HG03196 (cell line): ENCODE results near the gene PDCD1.
"Not testable (repeated sequence)": the region's sequence is repeated elsewhere in the genome, so short reads cannot be mapped to it uniquely, and the experiment has no call there.

Experiments
- ATAC-seq: cut with Tn5 transposase; IDR thresholded peaks from one replicate; pipeline ENCODE4 v1.9.1; 2021; ENCODE audit not compliant: unreplicated experiment

The PDCD1 gene

DNA sequence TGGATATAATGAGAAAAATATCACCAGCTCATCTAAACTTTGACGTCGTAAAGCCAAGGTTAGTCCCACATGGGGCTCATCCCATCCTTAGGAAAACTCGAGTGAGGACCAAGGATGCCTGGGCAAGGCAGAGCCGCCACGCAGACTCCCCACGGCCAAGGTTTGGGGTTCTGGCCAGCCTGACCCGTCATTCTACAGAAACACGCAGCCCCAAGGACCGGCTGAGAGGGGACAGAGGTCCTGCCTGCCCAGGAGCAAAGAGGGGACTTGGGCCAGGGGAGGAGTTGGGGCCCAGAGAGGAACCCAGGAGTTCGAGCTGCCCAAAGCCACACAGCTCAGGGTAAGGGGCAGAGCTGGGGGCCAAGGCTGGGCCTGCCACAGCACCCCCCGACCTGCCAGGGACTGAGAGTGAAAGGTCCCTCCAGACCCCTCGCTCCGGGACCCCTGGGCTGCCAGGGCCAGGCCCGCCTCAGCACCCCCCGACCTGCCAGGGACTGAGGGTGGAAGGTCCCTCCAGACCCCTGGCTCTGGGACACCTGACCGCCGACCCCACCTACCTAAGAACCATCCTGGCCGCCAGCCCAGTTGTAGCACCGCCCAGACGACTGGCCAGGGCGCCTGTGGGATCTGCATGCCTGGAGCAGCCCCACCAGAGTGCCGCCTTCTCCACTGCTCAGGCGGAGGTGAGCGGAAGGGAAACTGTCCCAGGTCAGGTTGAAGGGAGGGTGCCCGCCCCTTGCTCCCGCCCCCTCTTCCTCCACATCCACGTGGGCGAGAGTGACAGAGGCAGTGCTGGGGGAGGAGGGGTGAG lies at the start of gene PDCD1:
Gene PDCD1 (minus strand): TSS at position 689 of the 811 bp plus-strand sequence. CDS start 56 bp downstream, at position 633.
- peak; percentile 34 for ATAC-seq

DNA sequence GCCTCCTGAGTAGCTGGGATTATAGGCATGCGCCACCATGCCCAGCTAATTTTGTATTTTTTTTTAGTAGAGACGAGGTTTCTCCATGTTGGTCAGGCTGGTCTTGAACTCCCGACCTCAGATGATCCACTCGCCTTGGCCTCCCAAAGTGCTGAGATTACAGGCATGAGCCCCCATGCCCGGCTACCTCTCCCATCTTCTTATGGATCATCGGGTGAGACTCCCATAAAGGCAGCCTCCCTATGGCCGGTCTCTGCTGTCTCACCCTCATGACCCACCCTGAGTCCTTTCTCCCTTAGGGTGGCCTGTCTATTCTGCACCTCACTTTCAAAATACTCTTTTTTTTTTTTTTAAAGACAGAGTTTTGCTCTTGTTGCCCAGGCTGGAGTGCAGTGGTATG lies 49.1 kb upstream of the PDCD1 start:
- ATAC-seq: not testable (repeated sequence)

DNA sequence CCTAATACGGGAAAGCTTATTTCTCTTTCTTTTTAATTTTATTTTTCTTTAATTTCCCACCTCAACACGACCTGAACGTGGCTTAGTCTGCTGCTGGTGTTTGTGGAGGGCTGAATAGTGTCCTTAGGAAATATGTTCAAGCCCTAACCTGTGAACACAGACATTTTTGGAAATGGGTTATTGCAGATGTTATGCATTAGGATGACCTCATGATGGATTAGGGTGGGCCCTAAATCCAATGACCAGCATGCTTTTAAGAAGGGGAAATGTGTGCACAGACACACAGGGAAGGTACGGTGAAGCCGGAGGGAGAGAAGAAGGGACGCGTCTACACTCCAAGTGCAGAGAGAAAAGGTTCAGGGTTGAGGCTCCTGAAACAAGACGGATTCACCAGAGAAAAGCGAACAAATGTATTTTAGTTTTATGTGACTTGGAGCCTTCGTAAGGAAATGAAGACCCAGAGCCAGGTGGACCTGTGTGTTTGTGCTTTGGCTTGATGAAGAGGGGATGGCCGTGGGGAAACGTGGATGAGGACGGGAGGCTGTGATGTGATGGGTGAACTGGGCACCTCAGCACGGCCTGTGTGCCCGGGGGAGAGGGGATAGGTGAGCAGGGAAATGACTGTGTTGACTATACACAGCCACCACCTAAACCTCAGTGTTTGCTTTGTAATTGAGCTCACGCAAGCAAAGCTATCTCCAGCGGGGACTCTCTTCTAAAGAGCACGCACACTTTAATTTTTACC lies 48.3 kb upstream of the PDCD1 start:
- no peak for ATAC-seq

DNA sequence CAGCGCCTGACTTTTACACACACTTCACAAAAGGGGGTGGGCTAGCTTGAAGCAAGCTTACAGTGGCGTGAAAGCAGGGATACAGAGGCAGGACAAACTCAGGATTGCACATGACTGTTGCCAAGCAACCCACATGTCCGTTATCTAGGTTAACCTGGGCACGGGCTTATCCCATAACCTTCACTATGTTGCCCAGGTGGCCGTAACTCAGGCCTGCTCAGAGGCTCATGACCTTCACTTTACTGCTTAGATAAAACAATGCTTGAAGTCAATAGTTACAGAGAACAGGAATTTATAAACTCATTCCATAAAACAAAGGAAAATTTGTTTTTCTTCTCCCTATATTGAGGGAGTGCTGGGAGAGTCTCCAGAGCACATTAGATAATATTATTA lies 47.7 kb upstream of the PDCD1 start:
- not testable (repeated sequence) for ATAC-seq

DNA sequence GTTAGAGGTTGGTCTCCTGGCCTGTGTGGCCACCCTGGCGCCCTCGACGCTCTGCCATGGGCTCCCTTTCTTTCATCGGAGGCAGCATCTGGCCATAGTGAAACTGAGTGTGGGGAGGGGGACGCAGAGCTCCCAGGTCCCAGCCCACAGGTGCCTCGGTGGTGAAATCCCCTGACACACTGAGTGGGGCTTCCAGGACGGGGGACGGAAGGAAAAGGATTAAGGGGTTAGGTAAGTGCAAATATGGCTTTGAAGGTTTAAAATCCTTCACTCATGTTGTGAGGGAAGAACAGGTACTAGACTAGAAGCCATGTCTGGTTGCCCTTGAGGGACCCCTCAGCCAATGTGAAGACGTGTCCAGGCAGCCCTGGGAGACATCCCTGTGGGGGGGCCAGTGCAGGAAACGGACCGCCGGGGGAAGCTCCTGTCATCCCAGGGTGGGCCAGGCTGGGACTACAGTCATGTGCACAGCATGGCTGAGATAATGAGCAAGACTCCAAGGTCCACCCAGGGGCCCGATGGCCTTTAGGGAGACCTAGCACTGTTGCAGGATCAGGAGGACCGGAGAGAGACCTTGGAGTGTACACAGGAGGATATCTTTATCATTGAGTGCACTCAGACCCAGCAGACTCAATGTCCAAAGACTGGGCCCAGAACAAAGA lies 47.2 kb upstream of the PDCD1 start:
- ATAC-seq: no peak

DNA sequence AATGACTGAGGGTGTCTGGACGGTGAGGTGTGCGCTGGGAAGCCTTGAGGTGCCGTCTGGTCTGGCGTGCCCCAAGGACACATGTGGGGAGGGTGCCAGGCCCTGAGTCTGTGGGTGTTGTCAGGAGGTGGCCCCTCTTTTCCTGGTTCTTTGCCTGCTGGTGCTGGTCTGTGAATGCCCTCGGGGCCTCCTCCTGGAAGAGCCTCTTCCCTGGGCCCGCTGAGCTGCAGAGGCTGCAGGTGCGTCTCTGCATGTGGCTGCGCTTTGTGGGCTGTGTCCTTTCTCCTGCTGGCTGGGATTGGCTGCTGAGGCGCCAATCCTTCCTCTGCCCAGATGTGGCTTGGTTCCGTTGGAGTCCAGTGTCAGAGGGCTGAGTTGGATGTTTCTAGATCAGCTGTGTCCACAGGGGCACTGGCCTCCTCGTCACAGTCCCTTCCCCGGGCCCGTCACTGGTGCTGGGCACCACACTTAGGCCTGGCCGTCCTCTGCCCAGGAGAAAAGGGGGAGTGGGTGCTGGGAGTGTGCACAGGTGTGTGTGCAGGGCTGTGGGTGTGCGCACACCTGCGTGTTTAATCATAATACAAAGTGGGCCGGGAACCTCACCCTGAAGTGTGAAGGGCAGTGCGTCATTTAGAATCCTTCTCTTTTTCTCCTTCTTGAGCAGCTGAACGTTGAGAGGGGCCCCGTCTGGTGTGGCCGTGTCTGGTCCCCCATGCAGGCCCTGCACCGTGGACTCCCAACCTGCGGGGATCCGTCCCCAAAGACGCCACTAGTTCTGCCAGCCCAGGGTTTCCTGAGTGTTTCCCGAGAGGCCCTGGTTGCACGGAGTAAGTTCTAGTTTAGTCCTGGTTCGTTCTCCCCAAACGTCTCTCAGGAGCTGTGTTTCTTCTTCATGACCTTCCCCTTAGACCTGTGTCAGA lies 46.4 kb upstream of the PDCD1 start:
- no peak for ATAC-seq

DNA sequence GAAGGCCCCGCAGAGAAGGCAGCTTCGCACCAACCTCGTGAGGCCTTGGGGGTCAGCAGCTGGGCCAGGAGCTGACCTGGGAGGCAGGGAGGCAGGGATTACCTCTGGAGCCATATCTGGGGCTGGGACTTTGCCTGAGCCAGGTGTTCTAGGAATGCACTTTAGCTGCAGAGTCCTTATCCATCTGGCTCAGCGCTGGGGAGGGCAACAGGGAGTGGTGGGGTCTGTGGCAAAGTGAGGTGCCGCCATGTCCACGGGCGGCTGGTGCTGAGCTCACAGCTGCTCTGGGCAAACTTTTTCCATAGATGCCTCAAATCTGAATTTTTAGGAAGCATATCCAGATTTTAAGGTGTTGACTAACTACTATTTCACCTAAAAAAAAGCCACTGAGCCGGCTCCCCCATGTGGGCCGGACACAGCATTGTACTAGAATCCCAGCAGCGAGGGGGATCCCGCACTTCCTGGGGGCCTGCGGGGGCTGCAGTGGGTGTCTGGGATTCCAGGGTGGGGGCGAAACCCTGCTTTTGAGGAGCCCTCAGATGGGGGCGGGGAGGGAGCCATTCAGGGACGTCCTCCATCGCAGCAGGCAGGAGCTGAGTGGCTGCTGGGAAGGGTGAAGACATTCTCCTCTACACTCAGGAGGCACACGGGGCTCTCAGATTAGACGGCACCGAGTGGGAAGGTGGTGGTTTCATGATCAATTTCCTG lies 45.5 kb upstream of the PDCD1 start:
- ATAC-seq: no peak

DNA sequence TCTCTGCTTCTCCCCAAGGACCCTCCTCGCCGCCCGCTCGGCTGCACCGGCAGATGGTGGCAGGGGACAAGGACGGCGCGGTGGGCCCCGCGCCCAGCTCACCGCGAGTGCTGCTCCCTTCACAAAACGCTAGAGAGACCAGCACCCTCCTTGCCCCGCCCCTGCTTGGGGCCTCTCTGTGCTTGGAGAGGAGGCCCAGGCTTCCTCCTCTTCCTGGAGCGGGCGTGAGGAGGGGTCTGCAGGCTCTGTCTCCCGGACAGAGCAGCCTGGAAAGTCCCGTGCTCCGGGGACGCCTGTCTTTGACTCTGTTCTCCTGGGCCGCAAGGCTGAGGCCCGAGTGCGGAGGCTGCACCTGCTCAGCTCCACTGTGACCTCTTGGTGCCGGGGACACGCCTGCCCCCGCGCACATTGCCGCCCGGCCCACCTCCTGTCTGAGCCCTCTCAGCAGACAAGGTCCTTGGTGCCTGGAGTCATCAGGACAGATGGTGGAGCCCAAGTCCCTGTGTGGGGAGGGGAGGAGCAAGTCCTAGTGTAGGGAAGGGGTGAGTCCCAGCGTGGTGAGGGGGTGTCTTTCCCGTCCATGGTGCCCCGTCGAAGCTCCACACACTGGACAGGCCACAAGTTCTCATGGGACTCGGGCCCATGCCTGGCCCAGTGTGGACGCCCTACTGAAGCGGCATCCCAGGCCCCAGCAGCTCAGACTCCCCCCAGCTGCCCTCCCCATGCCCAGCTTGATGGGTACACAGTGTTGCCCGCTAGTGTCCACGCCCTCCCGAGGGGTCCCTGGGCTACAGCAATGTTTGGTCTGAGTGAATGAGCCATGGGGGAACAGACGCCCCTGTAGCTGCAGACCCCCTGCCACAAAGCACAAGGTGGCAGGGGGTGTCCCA lies 44.7 kb upstream of the PDCD1 start:
- ATAC-seq: no peak

DNA sequence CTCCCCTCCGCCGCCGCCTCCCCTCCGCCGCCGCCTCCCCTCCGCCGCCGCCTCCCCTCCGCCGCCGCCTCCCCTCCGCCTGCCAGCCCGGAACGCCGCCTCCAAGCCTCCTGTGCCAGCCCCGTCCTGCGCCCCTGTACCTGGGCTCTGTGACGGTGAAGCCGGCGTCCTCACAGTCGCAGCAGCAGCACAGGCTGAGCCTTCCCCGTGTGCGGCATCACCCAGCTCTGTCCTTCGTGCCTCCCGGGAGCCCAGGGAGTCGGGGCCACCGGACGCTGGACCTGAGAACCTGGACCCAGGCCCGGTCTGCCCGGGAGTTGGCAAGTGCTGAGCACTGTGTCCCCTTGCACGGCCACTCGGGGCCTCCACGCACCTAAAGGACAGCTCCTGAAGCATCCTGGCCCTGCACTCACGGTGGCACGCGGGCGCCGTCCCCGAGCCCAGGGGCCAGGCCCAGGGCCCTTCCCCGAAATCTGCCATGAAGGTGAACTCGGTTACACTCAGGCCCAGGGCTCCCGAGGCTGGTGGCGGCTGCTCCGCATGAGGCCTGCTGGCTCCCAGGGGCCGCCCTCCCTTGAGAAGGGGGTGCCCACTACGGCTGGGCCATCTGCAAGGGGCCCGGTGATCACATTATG lies 43.8 kb upstream of the PDCD1 start:
- ATAC-seq: no peak

DNA sequence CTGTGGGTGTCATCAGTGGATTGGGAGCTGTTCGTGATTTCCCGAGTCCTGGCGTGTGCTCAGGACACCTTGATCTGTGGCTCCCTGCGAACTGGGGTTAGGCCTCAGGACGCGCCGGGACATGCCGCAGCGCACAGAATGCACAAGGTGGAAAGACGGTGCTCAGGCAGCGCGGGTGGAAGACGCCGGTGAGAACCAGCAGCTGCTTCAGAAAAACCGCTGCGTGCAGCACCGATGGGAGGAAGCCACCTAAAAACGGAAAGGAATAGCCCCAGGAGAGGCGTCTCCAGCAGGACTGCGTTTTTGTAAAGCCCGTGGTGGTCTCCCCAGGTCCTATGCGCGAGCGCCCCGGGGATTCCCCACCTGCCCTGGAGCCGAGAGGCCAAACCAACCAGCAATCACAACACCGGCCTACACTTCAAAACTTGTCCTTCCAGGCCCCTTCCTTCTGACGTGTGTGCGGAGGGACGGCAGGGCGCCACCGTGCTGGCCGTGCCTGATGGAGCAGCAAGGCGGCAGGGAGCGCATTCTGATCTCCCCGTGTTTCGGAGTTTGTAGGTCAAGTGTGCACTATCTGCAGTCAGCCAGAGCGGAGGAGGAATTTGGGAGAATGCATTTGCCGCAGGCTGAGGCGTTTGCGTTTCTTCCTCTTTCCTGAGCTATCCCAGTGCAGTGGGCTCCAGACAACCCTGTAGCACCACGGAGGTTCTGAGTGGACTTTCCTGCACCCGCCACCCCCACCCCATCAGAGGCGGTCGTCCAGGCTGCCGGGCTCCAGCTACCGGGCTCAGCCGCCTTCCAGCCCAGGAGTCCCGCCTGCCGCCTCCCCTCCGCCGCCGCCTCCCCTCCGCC lies 43.0 kb upstream of the PDCD1 start:
- no peak for ATAC-seq

DNA sequence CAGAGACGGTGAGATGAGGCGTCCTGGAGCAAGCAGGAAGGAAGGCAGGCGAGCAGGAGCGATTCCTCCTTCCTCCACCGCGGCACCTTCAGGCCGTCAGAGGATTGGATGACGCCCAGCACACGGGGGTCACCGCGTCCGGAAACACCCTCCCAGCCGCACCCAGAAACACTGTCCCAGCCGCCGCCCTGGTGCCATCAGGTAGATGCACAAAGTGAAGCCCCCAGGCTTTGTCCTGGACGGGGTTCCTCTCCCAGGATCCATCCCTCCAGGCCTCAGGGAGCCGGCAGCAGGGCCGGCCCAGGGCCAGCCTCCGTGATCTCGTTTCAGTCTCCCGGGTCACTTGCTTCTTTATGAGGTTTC lies 42.3 kb upstream of the PDCD1 start:
- ATAC-seq: no peak

DNA sequence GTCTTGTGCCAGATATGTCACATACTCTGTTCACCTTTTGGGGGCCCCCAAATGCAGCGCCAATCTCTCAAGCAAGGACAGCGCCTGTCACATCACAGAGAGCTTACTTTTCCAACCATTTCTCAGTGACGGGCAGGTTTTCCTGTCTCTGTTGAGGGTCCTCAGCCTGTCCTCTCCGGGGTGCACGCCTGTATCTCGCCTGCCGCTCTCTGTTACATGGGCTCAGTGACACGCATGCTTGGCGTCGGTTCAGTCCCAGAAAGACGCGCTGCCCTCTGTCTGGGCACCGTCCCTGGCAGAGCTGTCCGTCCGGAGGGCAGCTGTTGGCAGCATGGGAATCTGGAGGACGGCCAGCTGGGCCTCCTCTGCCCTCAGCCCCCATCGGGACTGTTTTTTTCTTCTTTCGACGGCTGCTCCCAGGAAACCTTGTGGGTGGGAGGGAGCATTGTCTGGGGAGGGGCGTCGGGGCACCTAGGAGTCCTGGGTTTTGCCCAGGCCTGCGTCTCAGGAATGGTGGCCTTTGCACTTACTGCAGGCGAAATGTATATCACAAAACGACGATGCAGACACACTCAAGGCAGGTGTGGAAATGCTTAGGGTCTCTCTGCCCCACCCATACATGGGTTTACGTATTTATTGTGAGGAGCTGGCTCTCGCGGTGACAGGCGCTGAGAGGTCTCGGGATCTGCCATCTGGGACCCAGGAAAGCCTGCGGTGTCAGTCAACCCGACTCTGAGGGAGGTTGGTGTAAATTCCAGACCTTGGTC lies 41.7 kb upstream of the PDCD1 start:
- ATAC-seq: no peak

DNA sequence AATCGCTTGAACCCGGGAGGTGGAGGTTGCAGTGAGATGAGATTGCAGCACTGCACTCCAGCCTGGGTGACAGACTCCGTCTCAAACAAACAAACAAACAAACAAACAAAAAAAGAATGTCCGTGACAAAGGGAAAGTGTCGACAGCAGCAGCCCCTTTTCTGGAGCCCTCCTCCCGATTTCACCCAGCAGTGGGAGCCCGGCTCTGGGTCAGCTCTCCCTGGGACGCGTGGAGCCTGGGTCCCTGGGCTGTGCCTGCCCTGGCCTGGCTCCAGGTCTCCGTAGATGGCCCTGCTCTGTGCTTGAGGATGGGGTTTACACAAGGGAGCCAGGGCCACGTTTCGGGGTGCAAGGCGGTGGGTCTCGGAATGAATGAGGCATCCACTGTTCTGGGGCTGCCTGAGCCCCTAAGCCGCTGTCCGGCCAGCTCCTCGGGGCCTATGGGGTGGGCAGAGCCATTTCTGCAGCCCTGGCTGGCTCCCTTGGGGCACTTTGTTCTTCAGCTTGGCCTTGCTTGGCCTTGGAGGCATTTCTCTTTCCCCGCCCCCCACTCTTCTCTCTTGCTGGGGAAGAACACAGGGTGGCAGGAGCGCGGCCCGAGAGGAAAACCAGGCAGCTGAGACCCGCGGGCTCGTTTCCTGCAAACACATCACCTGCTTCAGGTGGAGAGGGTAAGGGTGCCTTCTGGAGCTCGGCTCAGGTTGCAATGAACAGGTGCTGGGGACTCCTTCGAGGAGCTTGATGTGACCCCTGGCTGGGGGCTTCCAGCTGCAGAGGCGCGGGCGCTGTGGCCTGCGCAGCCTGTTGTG lies 40.0 kb upstream of the PDCD1 start:
- no peak for ATAC-seq

DNA sequence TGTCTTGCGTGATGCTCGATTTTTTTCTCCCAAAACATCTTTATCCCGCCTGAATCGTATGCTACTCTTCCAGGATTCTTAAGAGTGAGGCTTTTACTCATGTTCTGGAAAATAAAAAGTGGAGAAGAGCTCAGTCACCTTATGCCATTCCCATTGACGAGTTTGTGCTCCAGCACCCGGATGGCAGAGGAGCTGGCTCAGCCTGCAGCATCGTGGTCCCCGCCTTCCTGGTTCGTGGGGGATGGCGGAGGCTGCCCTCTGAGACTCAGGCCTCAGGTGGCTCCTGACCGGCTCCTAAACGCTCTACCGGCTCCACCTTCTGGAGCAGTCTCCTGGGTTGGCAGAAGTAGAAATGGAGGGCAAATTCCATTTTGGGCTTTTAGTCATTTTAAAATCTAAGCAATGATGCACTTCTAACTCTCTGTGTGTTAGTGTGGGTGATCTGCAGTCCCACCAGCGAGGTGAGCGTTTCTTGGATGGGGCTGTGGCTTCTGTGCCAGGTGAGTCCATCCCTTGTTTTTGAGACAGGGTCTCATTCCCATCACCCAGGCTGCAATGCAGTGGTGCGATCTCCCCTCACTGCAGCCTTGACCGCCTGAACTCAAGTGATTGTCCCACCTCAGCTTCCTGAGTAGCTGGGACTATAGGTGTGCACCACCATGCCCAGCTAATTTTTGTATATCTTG lies 38.7 kb upstream of the PDCD1 start:
- ATAC-seq: no peak

DNA sequence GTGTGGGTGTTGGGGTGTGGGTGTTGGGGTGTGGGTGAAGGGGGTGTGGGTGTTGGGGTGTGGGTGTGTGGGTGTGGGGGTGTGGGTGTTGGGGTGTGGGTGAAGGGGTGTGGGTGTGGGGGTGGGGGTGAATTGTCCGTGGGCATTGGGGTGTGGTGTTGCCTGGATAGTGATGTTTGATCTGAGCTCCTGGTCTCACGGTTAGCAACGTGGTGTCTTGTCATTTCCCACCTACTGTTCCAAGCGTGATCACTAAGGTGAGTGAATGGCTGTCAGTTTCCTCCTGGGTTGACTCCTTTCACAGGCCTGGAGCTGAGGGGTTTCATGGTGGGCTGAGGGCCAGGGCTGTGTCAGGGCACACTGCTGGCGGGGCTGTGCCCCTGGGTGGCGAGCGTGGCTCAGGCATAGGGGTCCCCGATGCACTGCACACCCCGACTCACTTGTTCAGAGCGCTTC lies 38.1 kb upstream of the PDCD1 start:
- ATAC-seq: no peak
